Neural cell (in vitro differentiated cells): ENCODE data around the gene PC. TPM values are rescaled to one million over a fixed set of nuclear protein-coding genes. Genes with fewer than 3 reads are reported as not detected.
A peak's percentile ranks its signal among the peaks of the same experiment; 100 is the strongest.

Experiments used
- H2AFZ ChIP-seq: fragments of 200-600, 300-800 bp; sonication (generic), shearing (Covaris generic); 2 replicates; pipeline ENCODE4 v1.6.0; 2014; ENCODE audit warnings: low read depth, mild to moderate bottlenecking, antibody characterized with exemption, low read length, moderate library complexity
- H3F3A ChIP-seq: fragments of 200-600 bp; shearing (Covaris generic); 2 replicates; pipeline ENCODE4 v1.6.1; 2016; ENCODE audit warnings: mild to moderate bottlenecking, moderate library complexity, mixed read lengths, antibody characterized with exemption, low read length; ENCODE audit not compliant: insufficient read depth, poor library complexity, severe bottlenecking
- H3K27ac ChIP-seq: fragments of 200-600, 300-800 bp; sonication (generic), shearing (Covaris generic); 2 replicates; pipeline ENCODE4 v1.5.1; 2014; ENCODE audit warnings: mild to moderate bottlenecking, low read length, moderate library complexity
- H3K27me3 ChIP-seq: fragments of 300-800, 200-600 bp; sonication (generic), shearing (Covaris generic); 2 replicates; pipeline ENCODE4 v1.6.0; 2014; ENCODE audit warnings: mild to moderate bottlenecking, low read depth, low read length, moderate library complexity; ENCODE audit not compliant: insufficient read depth
- H3K36me3 ChIP-seq: fragments of 300-800, 200-600 bp; sonication (generic), shearing (Covaris generic); 2 replicates; pipeline ENCODE4 v1.5.1; 2014; ENCODE audit warnings: mild to moderate bottlenecking, antibody characterized with exemption, low read length, moderate library complexity; ENCODE audit not compliant: insufficient read depth
- H3K4me2 ChIP-seq: fragments of 300-800, 200-600 bp; sonication (generic), shearing (Covaris generic); 2 replicates; pipeline ENCODE4 v1.6.0; 2014; ENCODE audit warnings: mild to moderate bottlenecking, low read length
- H3K4me3 ChIP-seq: fragments of 300-800, 200-600 bp; sonication (generic), shearing (Covaris generic); 2 replicates; pipeline ENCODE4 v1.5.1; 2014; ENCODE audit warnings: mild to moderate bottlenecking, low read length, moderate library complexity
- H3K79me2 ChIP-seq: fragments of 200-600 bp; shearing (Covaris generic); replicated peaks from 2 replicates; pipeline ENCODE4 v1.6.0; 2014; ENCODE audit warnings: mild to moderate bottlenecking, low read length, moderate library complexity; ENCODE audit not compliant: insufficient read depth
- H3K9ac ChIP-seq: fragments of 300-800, 200-600 bp; sonication (generic), shearing (Covaris generic); 2 replicates; pipeline ENCODE4 v1.6.1; 2016; ENCODE audit warnings: mild to moderate bottlenecking, low read length, mixed read lengths
- H3K9me2 ChIP-seq: fragments of 200-600 bp; shearing (Covaris generic); 2 replicates; pipeline ENCODE4 v1.6.1; 2016; ENCODE audit warnings: mild to moderate bottlenecking, low read length, mixed read lengths; ENCODE audit not compliant: insufficient read depth
- H3K9me3 ChIP-seq: fragments of 200-600, 300-800 bp; sonication (generic), shearing (Covaris generic); 2 replicates; pipeline ENCODE4 v1.6.1; 2016; ENCODE audit warnings: mild to moderate bottlenecking, mixed run types, low read length, moderate library complexity, mixed read lengths
- H4K20me1 ChIP-seq: fragments of 200-600 bp; shearing (Covaris generic); 2 replicates; pipeline ENCODE4 v1.6.1; 2016; ENCODE audit warnings: mild to moderate bottlenecking, mixed run types; ENCODE audit not compliant: insufficient read depth
- EP300 ChIP-seq: fragments of 450-650 bp; conservative IDR thresholded peaks from 2 replicates; pipeline ENCODE4 v1.6.1; 2014; ENCODE audit warnings: antibody characterized with exemption, mild to moderate bottlenecking, moderate library complexity; ENCODE audit not compliant: poor library complexity, severe bottlenecking
- EZH2 ChIP-seq: fragments of 200-600, 300-800 bp; shearing (Covaris generic), sonication (generic); IDR thresholded peaks from 2 replicates; pipeline ENCODE4 v1.6.1; 2014; ENCODE audit warnings: antibody characterized with exemption, low read length, borderline replicate concordance, mild to moderate bottlenecking; ENCODE audit not compliant: insufficient read depth, poor library complexity, severe bottlenecking
- MXI1 ChIP-seq: fragments of 450-650 bp; conservative IDR thresholded peaks from 2 replicates; pipeline ENCODE4 v1.6.1; 2014; ENCODE audit warnings: antibody characterized with exemption, mild to moderate bottlenecking; ENCODE audit not compliant: poor library complexity, severe bottlenecking
- POLR2AphosphoS5 ChIP-seq: IDR thresholded peaks from 2 replicates; pipeline ENCODE4 v1.6.1; 2012
- RAD21 ChIP-seq: fragments of 450-650 bp; conservative IDR thresholded peaks from 2 replicates; pipeline ENCODE4 v1.6.1; 2014; ENCODE audit warnings: antibody characterized with exemption, mild to moderate bottlenecking, moderate library complexity
- REST ChIP-seq: IDR thresholded peaks from 2 replicates; pipeline ENCODE4 v1.6.1; 2012; ENCODE audit warnings: borderline replicate concordance
- SMC3 ChIP-seq: fragments of 450-650 bp; conservative IDR thresholded peaks from 2 replicates; pipeline ENCODE4 v1.6.1; 2014; ENCODE audit warnings: antibody characterized with exemption, mild to moderate bottlenecking, moderate library complexity; ENCODE audit not compliant: poor library complexity
- TAF1 ChIP-seq: IDR thresholded peaks from 2 replicates; pipeline ENCODE4 v1.6.1; 2012; ENCODE audit warnings: low read depth
- polyA plus RNA-seq: library from polyadenylated mRNA; depleted of rRNA; stranded (reverse); fragments of >200 nt; gene quantifications from 2 replicates; pipeline ENCODE4 v1.2.3, GENCODE V29; 2014
- TF ChIP-seq, protein P1 (sequence below): fragments of 450-650 bp; IDR thresholded peaks from 2 replicates; pipeline ENCODE4 v1.5.1; 2014; ENCODE audit warnings: antibody characterized with exemption, mild to moderate bottlenecking, moderate library complexity; ENCODE audit not compliant: poor library complexity, severe bottlenecking

PC gene
- polyA plus RNA-seq, 1 donor from 2014 or later: 8.9 TPM

DNA sequence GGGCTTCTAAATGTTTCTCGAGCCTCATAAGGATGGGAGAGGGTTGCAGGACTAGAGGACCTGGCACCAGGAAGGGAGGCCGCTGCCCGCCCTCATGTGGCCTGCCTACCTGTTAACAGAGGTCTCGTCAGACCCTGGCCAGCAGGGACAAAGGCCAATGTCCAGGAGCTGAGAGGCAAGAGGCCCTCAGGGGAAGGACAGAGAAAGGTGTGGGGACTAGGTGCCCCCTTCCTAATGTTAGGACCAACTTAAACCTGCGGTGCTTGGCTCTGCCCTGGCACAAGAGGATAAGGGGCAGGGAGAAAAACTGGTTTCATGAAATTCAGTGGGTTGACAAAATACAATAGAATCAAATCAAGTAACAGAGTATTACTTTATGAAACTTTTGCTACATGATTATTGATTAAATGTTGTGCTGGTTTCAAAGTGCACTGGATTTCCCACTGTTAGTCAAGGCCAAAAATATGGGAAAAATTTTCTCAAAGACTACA is 44.8 kb upstream of the PC start:
- H3F3A ChIP-seq: no peaks in the 10 kb centered on the region
- no peak overlapping the region for H2AFZ ChIP-seq
- no peaks in the 10 kb centered on the region for H3K9me2 ChIP-seq
- no peaks in the 10 kb centered on the region for H3K9me3 ChIP-seq
- no peak overlapping the region for H3K4me2 ChIP-seq
- H4K20me1 ChIP-seq: no peaks in the 10 kb centered on the region
- no peak overlapping the region for H3K9ac ChIP-seq
- H3K27ac ChIP-seq: no peak overlapping the region
- H3K4me3 ChIP-seq: no peak overlapping the region
- no peak for TF ChIP-seq REST
- no peak for TF ChIP-seq SMC3
- TF ChIP-seq EP300: no peak
- TF ChIP-seq, protein P1, sequence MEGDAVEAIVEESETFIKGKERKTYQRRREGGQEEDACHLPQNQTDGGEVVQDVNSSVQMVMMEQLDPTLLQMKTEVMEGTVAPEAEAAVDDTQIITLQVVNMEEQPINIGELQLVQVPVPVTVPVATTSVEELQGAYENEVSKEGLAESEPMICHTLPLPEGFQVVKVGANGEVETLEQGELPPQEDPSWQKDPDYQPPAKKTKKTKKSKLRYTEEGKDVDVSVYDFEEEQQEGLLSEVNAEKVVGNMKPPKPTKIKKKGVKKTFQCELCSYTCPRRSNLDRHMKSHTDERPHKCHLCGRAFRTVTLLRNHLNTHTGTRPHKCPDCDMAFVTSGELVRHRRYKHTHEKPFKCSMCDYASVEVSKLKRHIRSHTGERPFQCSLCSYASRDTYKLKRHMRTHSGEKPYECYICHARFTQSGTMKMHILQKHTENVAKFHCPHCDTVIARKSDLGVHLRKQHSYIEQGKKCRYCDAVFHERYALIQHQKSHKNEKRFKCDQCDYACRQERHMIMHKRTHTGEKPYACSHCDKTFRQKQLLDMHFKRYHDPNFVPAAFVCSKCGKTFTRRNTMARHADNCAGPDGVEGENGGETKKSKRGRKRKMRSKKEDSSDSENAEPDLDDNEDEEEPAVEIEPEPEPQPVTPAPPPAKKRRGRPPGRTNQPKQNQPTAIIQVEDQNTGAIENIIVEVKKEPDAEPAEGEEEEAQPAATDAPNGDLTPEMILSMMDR: no peak
- no peak for TF ChIP-seq TAF1
- TF ChIP-seq POLR2AphosphoS5: no peak
- no peak for TF ChIP-seq MXI1
- TF ChIP-seq EZH2: no peak
- no peak for TF ChIP-seq RAD21
- H3K36me3 ChIP-seq: no peaks in the 10 kb centered on the region
- no peaks in the 10 kb centered on the region for H3K27me3 ChIP-seq
- no peaks in the 10 kb centered on the region for H3K79me2 ChIP-seq

- H2AFZ ChIP-seq: peak overlapping the region; percentile 12
- H3K27me3 ChIP-seq: no peaks in the 10 kb centered on the region
- no peaks in the 10 kb centered on the region for H3K36me3 ChIP-seq
- no peak overlapping the region for H3K27ac ChIP-seq
- H3K9ac ChIP-seq: no peak overlapping the region
- no peaks in the 10 kb centered on the region for H4K20me1 ChIP-seq
- H3K79me2 ChIP-seq: no peaks in the 10 kb centered on the region
- no peak for TF ChIP-seq MXI1
- TF ChIP-seq REST: no peak
- TF ChIP-seq EZH2: no peak
- no peaks in the 10 kb centered on the region for H3K9me3 ChIP-seq
- no peak overlapping the region for H3K4me2 ChIP-seq
- H3K4me3 ChIP-seq: no peak overlapping the region
- H3K9me2 ChIP-seq: no peaks in the 10 kb centered on the region
- no peaks in the 10 kb centered on the region for H3F3A ChIP-seq
These were observed 44.2 kb upstream of the PC start for GRCh38 chr11:67002297-67002913.
